ENCODE results near the gene RBBP4. TPM values are rescaled to one million over a fixed set of nuclear protein-coding genes. Genes with fewer than 3 reads are reported as not detected.

RBBP4 gene
- total and polyA plus RNA-seq, 5 donors from 2014 or later: 139 to 312 (median 286) TPM

DNA sequence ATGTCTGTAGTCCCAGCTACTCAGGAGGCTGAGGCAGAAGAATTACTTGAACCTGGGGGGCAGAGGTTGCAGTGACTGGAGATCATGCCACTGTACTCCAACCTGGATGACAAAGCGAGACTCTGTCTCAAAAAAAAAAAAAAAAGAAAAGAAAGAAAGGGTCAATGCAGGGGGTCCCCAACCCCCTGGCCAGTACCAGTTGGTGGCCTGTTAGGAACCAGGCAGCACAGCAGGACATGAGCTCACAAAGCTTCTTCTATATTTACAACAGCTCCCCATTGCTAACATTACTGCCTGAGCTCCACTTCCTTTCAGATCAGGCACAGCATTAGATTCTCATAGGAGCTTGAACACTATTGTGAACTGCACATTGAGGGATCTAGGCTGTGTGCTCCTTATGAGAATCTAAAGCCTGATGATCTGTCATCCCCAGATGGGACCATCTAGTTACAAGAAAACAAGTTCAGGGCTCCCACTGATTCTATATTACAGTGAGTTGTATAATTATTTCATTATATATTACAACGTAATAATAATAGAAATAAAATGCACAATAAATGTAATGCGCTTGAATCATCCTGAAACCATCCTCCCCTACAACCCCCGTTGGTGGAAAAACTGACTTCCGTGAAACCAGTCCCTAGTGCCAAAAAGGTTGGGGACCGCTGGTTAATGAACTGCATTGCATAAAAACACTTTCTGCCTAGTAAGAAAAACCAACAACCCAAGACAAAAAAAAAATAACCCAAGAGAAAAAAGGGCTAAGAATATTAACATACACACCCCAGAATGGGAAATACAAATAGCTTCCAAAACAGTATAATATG is 3.5 kb upstream of the RBBP4 start:
- H3K36me3 ChIP-seq (ENCODE audit: control insufficient read depth, insufficient read depth, low read length): peaks cover 7% of the 10 kb centered on the region
- Mint-ChIP-seq H3K27me3 (peaks cover 6% of the 10 kb centered on the region), H3K27ac (peak overlapping the region; percentile 17 to 61 (median 23)), H3K4me1 (peaks cover 9 to 61% (median 36%) of the 10 kb centered on the region in 4 donors), H3K9me3 (no peaks in the 10 kb centered on the region), H3K4me3 (peak overlapping the region; percentile 89 to 95 (median 95)), H3K36me3 (no peaks in the 10 kb centered on the region)
- ATAC-seq (ENCODE audit: low read depth in 2 of 2): no peak
- no peaks in the 10 kb centered on the region for H3K9me3 ChIP-seq (ENCODE audit: control insufficient read depth in 2 of 2, low read length in 2 of 2)
- peak in 1 of 3 donors; percentile 23 for DNase-seq
- H3K4me1 ChIP-seq (ENCODE audit: control insufficient read depth, insufficient read depth, low read length, poor library complexity, severe bottlenecking): peaks cover 36% of the 10 kb centered on the region
- H3K27ac ChIP-seq (ENCODE audit: insufficient read depth, low read length, poor library complexity, severe bottlenecking): peak overlapping the region; percentile 41
- H3K4me3 ChIP-seq (ENCODE audit: low read depth, low read length): peak overlapping the region; percentile 61
- H3K27me3 ChIP-seq (ENCODE audit: control insufficient read depth, insufficient read depth, low read length): no peaks in the 10 kb centered on the region

DNA sequence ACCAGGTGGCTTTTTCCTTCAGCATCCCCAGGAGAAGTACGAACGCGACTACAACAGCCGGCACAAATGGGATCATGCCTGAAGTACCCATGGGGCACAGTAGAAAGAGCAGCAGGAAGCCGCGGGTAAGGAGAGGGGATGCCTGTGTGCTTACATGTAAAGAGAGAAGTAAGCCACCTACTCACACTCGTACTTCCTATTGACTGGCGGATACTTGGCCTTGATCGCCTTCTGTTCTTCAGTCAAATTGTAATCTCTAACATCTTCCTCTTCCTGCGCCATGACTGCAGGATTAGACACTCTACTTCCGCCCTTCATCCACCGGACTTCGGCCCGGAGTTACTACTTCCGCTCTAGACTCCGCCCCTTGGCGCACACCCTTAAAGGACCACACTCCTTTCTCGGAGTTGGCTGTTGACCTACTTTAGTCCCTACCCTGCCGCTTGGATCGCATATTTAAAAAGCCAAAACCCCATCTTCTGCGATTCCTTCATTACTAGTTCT is 708 bp upstream of the RBBP4 start, which contains the start of gene ZBTB8OS:
Gene ZBTB8OS, minus strand, starts transcription at position 303 of the 504 bp plus-strand sequence. Its CDS starts 21 bp downstream, at position 282.
- peaks cover 58% of the 10 kb centered on the region for H3K4me1 ChIP-seq (ENCODE audit: control insufficient read depth, insufficient read depth, low read length, poor library complexity, severe bottlenecking)
- H3K4me3 ChIP-seq (ENCODE audit: low read depth, low read length): peak within 1 kb of the TSS; percentile 93
- Mint-ChIP-seq H3K4me1 (peaks cover 12 to 75% (median 47%) of the 10 kb centered on the region in 4 donors), H3K4me3 (peak within 1 kb of the TSS; percentile 89 to 95 (median 95)), H3K27me3 (peaks cover 6% of the 10 kb centered on the region), H3K9me3 (no peaks in the 10 kb centered on the region), H3K27ac (peak within 1 kb of the TSS; percentile 96 to 100 (median 98)), H3K36me3 (peaks cover 10% of the 10 kb centered on the region)
- H3K36me3 ChIP-seq (ENCODE audit: control insufficient read depth, insufficient read depth, low read length): peaks cover 24% of the 10 kb centered on the region
- ATAC-seq (ENCODE audit: low read depth in 2 of 2): peak; percentile 72 to 75
- H3K27ac ChIP-seq (ENCODE audit: insufficient read depth, low read length, poor library complexity, severe bottlenecking): peak within 1 kb of the TSS; percentile 99
- no peaks in the 10 kb centered on the region for H3K9me3 ChIP-seq (ENCODE audit: control insufficient read depth in 2 of 2, low read length in 2 of 2)
- DNase-seq: peak; percentile 87 to 96 (median 91)
- H3K27me3 ChIP-seq (ENCODE audit: control insufficient read depth, insufficient read depth, low read length): no peaks in the 10 kb centered on the region

DNA sequence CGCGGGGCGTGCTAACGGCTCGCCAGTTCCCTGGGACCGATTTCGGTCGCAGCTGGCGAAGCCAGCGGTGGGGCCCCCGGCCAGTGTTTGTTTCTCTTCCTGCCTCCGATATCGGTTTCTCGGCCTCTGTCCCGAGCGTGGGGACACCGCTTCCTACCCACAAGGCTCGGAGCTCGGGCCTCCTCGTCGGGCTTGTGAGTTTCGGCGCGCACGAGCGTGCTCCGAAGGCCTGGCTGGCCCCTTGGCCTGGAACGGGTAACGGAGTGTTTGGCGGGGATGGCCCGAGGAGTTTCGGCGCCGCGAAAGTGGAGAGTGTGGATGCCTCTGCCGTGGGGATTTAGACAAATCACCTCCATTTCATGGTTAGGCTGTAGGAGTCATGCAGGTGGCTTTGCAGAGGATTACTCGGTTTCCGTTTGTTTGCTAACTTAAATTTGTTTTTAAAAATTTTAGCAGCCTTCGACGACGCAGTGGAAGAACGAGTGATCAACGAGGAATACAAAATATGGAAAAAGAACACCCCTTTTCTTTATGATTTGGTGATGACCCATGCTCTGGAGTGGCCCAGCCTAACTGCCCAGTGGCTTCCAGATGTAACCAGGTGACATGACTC is 559 bp downstream of the RBBP4 start:
- H3K4me1 Mint-ChIP-seq: peaks cover 18 to 80% (median 52%) of the 10 kb centered on the region in 4 donors
- H3K9me3 Mint-ChIP-seq: no peaks in the 10 kb centered on the region
- no peaks in the 10 kb centered on the region for H3K9me3 ChIP-seq (ENCODE audit: control insufficient read depth in 2 of 2, low read length in 2 of 2)
- peaks cover 17% of the 10 kb centered on the region for H3K36me3 Mint-ChIP-seq
- H3K27ac Mint-ChIP-seq: peak overlapping the region; percentile 96 to 100 (median 98)
- peaks cover 32% of the 10 kb centered on the region for H3K36me3 ChIP-seq (ENCODE audit: control insufficient read depth, insufficient read depth, low read length)
- H3K27ac ChIP-seq (ENCODE audit: insufficient read depth, low read length, poor library complexity, severe bottlenecking): peak overlapping the region; percentile 99
- no peak for ATAC-seq (ENCODE audit: low read depth in 2 of 2)
- DNase-seq: no peak
- peaks cover 59% of the 10 kb centered on the region for H3K4me1 ChIP-seq (ENCODE audit: control insufficient read depth, insufficient read depth, low read length, poor library complexity, severe bottlenecking)
- no peaks in the 10 kb centered on the region for H3K27me3 ChIP-seq (ENCODE audit: control insufficient read depth, insufficient read depth, low read length)
- H3K27me3 Mint-ChIP-seq: peaks cover 6% of the 10 kb centered on the region
- H3K4me3 Mint-ChIP-seq: peak overlapping the region; percentile 89 to 95 (median 95)
- H3K4me3 ChIP-seq (ENCODE audit: low read depth, low read length): peak overlapping the region; percentile 87

DNA sequence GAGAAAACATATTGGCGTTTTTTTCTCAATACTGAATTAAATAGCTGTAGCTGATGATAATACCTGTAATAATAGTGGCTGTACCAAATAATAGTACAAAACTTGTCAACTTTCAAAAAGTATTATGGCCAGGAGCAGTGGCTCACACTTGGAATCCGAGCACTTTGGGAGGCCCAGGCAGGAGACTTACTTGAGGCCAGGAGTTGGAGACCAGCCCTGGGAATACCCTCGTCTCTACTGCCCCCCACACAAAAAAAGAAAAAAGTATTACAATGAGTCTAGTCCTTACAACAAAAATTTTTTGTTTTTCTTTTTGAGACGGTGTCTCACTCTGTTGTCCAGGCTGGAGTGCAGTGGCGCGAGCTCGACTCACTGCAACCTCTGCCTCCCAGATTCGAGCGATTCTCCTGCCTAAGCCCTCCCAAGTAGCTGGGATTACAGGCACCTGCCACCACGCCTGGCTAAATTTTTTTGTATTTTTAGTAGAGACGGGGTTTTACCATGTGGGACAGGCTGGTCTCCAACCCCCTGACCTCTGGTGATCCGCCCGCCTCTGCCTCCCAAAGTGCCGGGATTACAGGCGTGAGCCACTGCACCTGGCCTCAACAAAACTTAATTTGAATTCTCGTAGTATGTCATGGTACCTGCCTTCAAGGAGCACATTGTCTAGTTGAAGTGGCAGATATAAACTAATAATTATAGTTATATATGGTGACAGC is 1.4 kb downstream of the RBBP4 start:
- Mint-ChIP-seq H3K4me3 (peak overlapping the region; percentile 89 to 95 (median 95)), H3K36me3 (peaks cover 23% of the 10 kb centered on the region), H3K27me3 (peaks cover 6% of the 10 kb centered on the region), H3K4me1 (peaks cover 22 to 84% (median 55%) of the 10 kb centered on the region in 4 donors), H3K27ac (peak overlapping the region in 2 of 3 donors; percentile 98 to 100), H3K9me3 (no peaks in the 10 kb centered on the region)
- H3K27ac ChIP-seq (ENCODE audit: insufficient read depth, low read length, poor library complexity, severe bottlenecking): peak overlapping the region; percentile 99
- ATAC-seq (ENCODE audit: low read depth in 2 of 2) (no peak), DNase-seq (no peak)
- H3K27me3 ChIP-seq (ENCODE audit: control insufficient read depth, insufficient read depth, low read length): no peaks in the 10 kb centered on the region
- peak overlapping the region; percentile 87 for H3K4me3 ChIP-seq (ENCODE audit: low read depth, low read length)
- peaks cover 58% of the 10 kb centered on the region for H3K4me1 ChIP-seq (ENCODE audit: control insufficient read depth, insufficient read depth, low read length, poor library complexity, severe bottlenecking)
- peaks cover 40% of the 10 kb centered on the region for H3K36me3 ChIP-seq (ENCODE audit: control insufficient read depth, insufficient read depth, low read length)
- no peaks in the 10 kb centered on the region for H3K9me3 ChIP-seq (ENCODE audit: control insufficient read depth in 2 of 2, low read length in 2 of 2)

DNA sequence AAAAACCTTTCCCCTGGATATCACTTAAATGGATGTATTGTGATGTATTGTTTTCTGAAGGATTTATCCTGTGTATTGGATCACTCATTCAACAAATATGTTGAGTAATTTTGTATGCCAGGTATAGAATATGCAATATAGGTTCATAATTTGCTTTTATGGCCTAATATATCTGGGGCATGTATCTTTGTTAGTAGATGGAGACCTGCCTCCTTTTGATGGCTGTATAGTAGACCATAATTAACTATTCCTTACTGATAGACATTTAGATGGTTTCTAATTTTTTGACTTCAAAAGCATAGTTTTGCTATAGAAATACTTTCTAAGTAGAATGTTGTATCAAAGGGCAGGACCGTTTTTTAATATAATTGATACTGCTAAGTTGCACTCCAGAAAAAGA is 8.6 kb downstream of the RBBP4 start:
- H3K4me3 Mint-ChIP-seq: no peak overlapping the region
- H3K27me3 Mint-ChIP-seq: no peaks in the 10 kb centered on the region
- peaks cover 24 to 50% (median 31%) of the 10 kb centered on the region in 4 donors for H3K4me1 Mint-ChIP-seq
- peaks cover 50% of the 10 kb centered on the region for H3K36me3 Mint-ChIP-seq
- H3K4me3 ChIP-seq (ENCODE audit: low read depth, low read length): no peak overlapping the region
- ATAC-seq (ENCODE audit: low read depth in 2 of 2) (no peak), DNase-seq (no peak)
- no peaks in the 10 kb centered on the region for H3K9me3 Mint-ChIP-seq
- H3K36me3 ChIP-seq (ENCODE audit: control insufficient read depth, insufficient read depth, low read length): peaks cover 66% of the 10 kb centered on the region
- no peaks in the 10 kb centered on the region for H3K27me3 ChIP-seq (ENCODE audit: control insufficient read depth, insufficient read depth, low read length)
- no peak overlapping the region for H3K27ac ChIP-seq (ENCODE audit: insufficient read depth, low read length, poor library complexity, severe bottlenecking)
- peaks cover 8% of the 10 kb centered on the region for H3K4me1 ChIP-seq (ENCODE audit: control insufficient read depth, insufficient read depth, low read length, poor library complexity, severe bottlenecking)
- no peaks in the 10 kb centered on the region for H3K9me3 ChIP-seq (ENCODE audit: control insufficient read depth in 2 of 2, low read length in 2 of 2)
- no peak overlapping the region for H3K27ac Mint-ChIP-seq

DNA sequence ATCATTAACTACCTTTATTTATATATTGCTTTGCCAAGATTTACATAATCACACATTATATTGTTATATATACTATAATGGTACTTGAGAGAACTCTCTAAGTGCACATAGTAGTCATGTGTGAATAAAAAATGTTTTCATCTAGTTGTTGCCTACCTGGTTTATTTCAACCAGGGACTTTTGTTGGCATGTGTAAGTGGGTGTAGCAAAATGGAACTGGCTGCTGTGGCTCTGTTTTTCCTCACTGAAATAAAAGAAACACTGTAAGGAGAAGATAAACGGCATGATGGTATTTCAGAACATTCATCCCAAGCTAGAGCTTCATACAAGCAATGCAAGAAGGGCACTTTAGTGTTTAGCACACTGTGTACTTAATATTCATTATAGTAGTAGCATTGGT is 14.9 kb downstream of the RBBP4 start:
- no peak for ATAC-seq (ENCODE audit: low read depth in 2 of 2)
- H3K27ac ChIP-seq (ENCODE audit: insufficient read depth, low read length, poor library complexity, severe bottlenecking): no peak overlapping the region
- Mint-ChIP-seq H3K4me3 (no peak overlapping the region), H3K9me3 (no peaks in the 10 kb centered on the region), H3K27me3 (no peaks in the 10 kb centered on the region), H3K4me1 (peaks cover 5 to 20% (median 8%) of the 10 kb centered on the region in 4 donors), H3K36me3 (peaks cover 30% of the 10 kb centered on the region), H3K27ac (no peak overlapping the region)
- peaks cover 74% of the 10 kb centered on the region for H3K36me3 ChIP-seq (ENCODE audit: control insufficient read depth, insufficient read depth, low read length)
- no peak overlapping the region for H3K4me3 ChIP-seq (ENCODE audit: low read depth, low read length)
- no peaks in the 10 kb centered on the region for H3K4me1 ChIP-seq (ENCODE audit: control insufficient read depth, insufficient read depth, low read length, poor library complexity, severe bottlenecking)
- DNase-seq: no peak
- H3K27me3 ChIP-seq (ENCODE audit: control insufficient read depth, insufficient read depth, low read length): no peaks in the 10 kb centered on the region
- no peaks in the 10 kb centered on the region for H3K9me3 ChIP-seq (ENCODE audit: control insufficient read depth in 2 of 2, low read length in 2 of 2)

DNA sequence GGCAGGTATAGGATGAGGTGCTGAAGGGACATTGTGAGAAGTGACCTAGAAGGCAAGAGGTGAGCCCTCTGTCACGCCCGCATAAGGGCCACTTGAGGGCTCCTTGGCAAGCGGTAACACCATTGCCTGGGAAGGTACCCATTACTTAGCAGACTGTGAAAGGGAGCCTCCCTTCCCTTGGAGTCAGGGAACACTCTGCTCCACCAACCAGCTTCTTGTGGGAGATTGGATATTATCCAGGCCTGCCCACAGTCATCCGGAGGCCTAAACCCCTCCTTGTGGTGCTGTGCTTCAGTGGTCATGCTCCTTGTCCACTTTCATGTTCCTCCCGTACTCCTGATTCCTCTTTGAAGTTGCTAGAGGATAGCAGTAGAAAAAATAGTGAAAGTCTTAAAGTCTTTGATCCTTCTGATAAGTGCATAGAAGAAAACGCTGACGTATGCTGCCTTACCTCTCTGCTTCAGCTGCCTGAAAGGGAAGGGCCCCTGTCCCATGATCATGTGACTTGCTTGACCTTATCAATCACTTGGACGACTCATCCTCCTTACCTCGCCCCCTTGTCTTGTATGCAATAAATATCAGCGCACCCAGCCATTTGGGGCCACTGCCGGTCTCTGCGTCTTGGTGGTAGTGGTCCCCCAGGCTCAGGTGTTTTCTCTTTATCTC is 16.0 kb downstream of the RBBP4 start:
- Histone ChIP-seq H3K36me3 (ENCODE audit: control insufficient read depth, insufficient read depth, low read length) (peaks cover 84% of the 10 kb centered on the region), H3K27ac (ENCODE audit: insufficient read depth, low read length, poor library complexity, severe bottlenecking) (no peak overlapping the region), H3K4me3 (ENCODE audit: low read depth, low read length) (no peak overlapping the region), H3K9me3 (ENCODE audit: control insufficient read depth in 2 of 2, low read length in 2 of 2) (no peaks in the 10 kb centered on the region), H3K27me3 (ENCODE audit: control insufficient read depth, insufficient read depth, low read length) (no peaks in the 10 kb centered on the region), H3K4me1 (ENCODE audit: control insufficient read depth, insufficient read depth, low read length, poor library complexity, severe bottlenecking) (no peaks in the 10 kb centered on the region)
- no peaks in the 10 kb centered on the region for H3K27me3 Mint-ChIP-seq
- H3K36me3 Mint-ChIP-seq: peaks cover 30% of the 10 kb centered on the region
- peaks cover 4 to 22% (median 7%) of the 10 kb centered on the region in 4 donors for H3K4me1 Mint-ChIP-seq
- no peak overlapping the region for H3K4me3 Mint-ChIP-seq
- no peaks in the 10 kb centered on the region for H3K9me3 Mint-ChIP-seq
- no peak for ATAC-seq (ENCODE audit: low read depth in 2 of 2)
- DNase-seq: no peak
- H3K27ac Mint-ChIP-seq: no peak overlapping the region

Measured in CD4-positive, CD25-positive, alpha-beta regulatory T cell (primary cell).